H1 (cell line): ENCODE measurements around the gene ALOX12. TPM values are rescaled to one million over a fixed set of nuclear protein-coding genes. Genes with fewer than 3 reads are reported as not detected.

Experiments used
- CTCF ChIA-PET: fragments of 300-600 bp; sonication (Branson Sonifier 250); formaldehyde crosslinking; loops from one replicate; lab custom pipeline; 2021; ENCODE audit not compliant: partially characterized antibody; lab: Charles Lee
- POLR2A ChIA-PET: fragments of 300-600 bp; sonication (Branson Sonifier 250); formaldehyde crosslinking; loops from one replicate; lab custom pipeline; 2021; ENCODE audit warnings: inconsistent platforms; ENCODE audit not compliant: partially characterized antibody; lab: Charles Lee
- DNase-seq, 2 experiments: peaks; one replicate each; pipeline versions ENCODE4 v3.0.0 to v3.0.0-alpha.2; 2010 to 2022; ENCODE audit warnings: low spot score in 2 of 2, low read depth in 1 of 2, mixed read lengths in 1 of 2
- FAIRE-seq: peaks from 2 replicates; lab custom pipeline; 2011; peaks lifted over from hg19 to GRCh38; lab: Jason Lieb, UNC
- H2AFZ ChIP-seq: 2 replicates; pipeline ENCODE4 v1.8.1; 2012; ENCODE audit warnings: low read length, inconsistent platforms
- H2AK5ac ChIP-seq: 2 replicates; pipeline ENCODE4 v1.6.1; 2013; ENCODE audit warnings: low read depth, low read length
- H2BK120ac ChIP-seq: replicated peaks from 2 replicates; pipeline ENCODE3; 2013; ENCODE audit warnings: low read depth, low read length, inconsistent platforms
- H2BK12ac ChIP-seq: 2 replicates; pipeline ENCODE4 v1.6.1; 2013; ENCODE audit warnings: low read depth, low read length
- H2BK15ac ChIP-seq: 2 replicates; pipeline ENCODE4 v1.6.1; 2013; ENCODE audit warnings: low read length
- H2BK20ac ChIP-seq: 2 replicates; pipeline ENCODE4 v1.6.1; 2013; ENCODE audit warnings: low read length
- H2BK5ac ChIP-seq: 2 replicates; pipeline ENCODE4 v1.6.1; 2013; ENCODE audit warnings: low read depth, low read length
- H3K14ac ChIP-seq: 2 replicates; pipeline ENCODE4 v1.6.1; 2013; ENCODE audit warnings: inconsistent platforms; ENCODE audit not compliant: insufficient read length
- H3K18ac ChIP-seq: 2 replicates; pipeline ENCODE4 v1.6.1; 2013; ENCODE audit warnings: low read length; ENCODE audit errors: extremely low read depth
- H3K23ac ChIP-seq: 2 replicates; pipeline ENCODE4 v1.6.1; 2013; ENCODE audit warnings: inconsistent platforms; ENCODE audit not compliant: insufficient read length
- H3K23me2 ChIP-seq: 2 replicates; pipeline ENCODE4 v1.6.1; 2013; ENCODE audit warnings: low read depth, low read length
- H3K27ac ChIP-seq: 2 replicates; pipeline ENCODE4 v1.6.1; 2011; ENCODE audit warnings: low read depth, low read length, inconsistent platforms
- H3K27me3 ChIP-seq, 4 experiments: replicated peaks in 1 of 4; 1 replicate in 1 of 4; 2 replicates in 3 of 4; pipeline versions ENCODE4 v1.6.1 to v1.8.1; 2011 to 2013; ENCODE audit warnings: low read length in 3 of 4, mild to moderate bottlenecking in 3 of 4, inconsistent platforms in 2 of 4, mixed read lengths in 2 of 4, moderate library complexity in 1 of 4; ENCODE audit not compliant: control insufficient read depth in 3 of 4, insufficient read depth in 3 of 4; ENCODE audit errors: extremely low read depth in 1 of 4
- H3K36me3 ChIP-seq, 4 experiments: 2 replicates each; pipeline versions ENCODE4 v1.6.1 to v1.8.1; 2011 to 2013; ENCODE audit warnings: mild to moderate bottlenecking in 4 of 4, low read length in 3 of 4, moderate library complexity in 2 of 4, control low read depth in 1 of 4, inconsistent platforms in 1 of 4; ENCODE audit not compliant: insufficient read depth in 4 of 4, control insufficient read depth in 2 of 4
- H3K4ac ChIP-seq: replicated peaks from 2 replicates; pipeline ENCODE3; 2013; ENCODE audit warnings: low read length, low read depth, mixed read lengths, inconsistent platforms; ENCODE audit not compliant: insufficient read length
- H3K4me1 ChIP-seq, 4 experiments: replicated peaks in 1 of 4; 1 replicate in 1 of 4; 2 replicates in 3 of 4; pipeline versions ENCODE4 v1.6.1 to v1.8.1; 2011 to 2013; ENCODE audit warnings: low read length in 3 of 4, inconsistent platforms in 2 of 4, mixed read lengths in 1 of 4; ENCODE audit not compliant: insufficient read depth in 4 of 4, control insufficient read depth in 3 of 4
- H3K4me2 ChIP-seq, 2 experiments: 2 replicates each; pipeline versions ENCODE4 v1.6.1 to v1.8.1; 2011 to 2013; ENCODE audit warnings: low read depth in 2 of 2, low read length in 2 of 2, control low read depth in 1 of 2, inconsistent platforms in 1 of 2, mild to moderate bottlenecking in 1 of 2; ENCODE audit not compliant: insufficient read depth in 1 of 2
- H3K4me3 ChIP-seq, 4 experiments: fragments of 200-600, 300-600 bp in 1 of 4; sonication (generic), shearing (Covaris generic), sonication (Bioruptor Twin) in 1 of 4; 2 replicates each; pipeline versions ENCODE4 v1.5.1 to v1.8.1; 2011 to 2016; ENCODE audit warnings: low read length in 4 of 4, low read depth in 3 of 4, control low read depth in 2 of 4, inconsistent platforms in 2 of 4, mild to moderate bottlenecking in 2 of 4, mixed read lengths in 1 of 4, moderate library complexity in 1 of 4; ENCODE audit not compliant: insufficient read depth in 2 of 4; ENCODE audit errors: extremely low read depth in 1 of 4
- H3K56ac ChIP-seq: replicated peaks from 2 replicates; pipeline ENCODE3; 2013; ENCODE audit warnings: low read depth, mild to moderate bottlenecking, mixed read lengths, low read length, inconsistent platforms; ENCODE audit not compliant: insufficient read length
- H3K79me1 ChIP-seq: 2 replicates; pipeline ENCODE4 v1.6.1; 2013; ENCODE audit warnings: low read depth, low read length, control low read depth
- H3K79me2 ChIP-seq, 2 experiments: 2 replicates each; pipeline versions ENCODE4 v1.6.1 to v1.8.1; 2012 to 2013; ENCODE audit warnings: low read length in 2 of 2, mild to moderate bottlenecking in 2 of 2, inconsistent platforms in 1 of 2; ENCODE audit not compliant: insufficient read depth in 2 of 2, control insufficient read depth in 1 of 2
- H3K9ac ChIP-seq, 4 experiments: replicated peaks in 1 of 4; 1 replicate in 1 of 4; 2 replicates in 3 of 4; pipeline versions ENCODE4 v1.6.1 to v1.8.1; 2011 to 2013; ENCODE audit warnings: low read depth in 3 of 4, low read length in 3 of 4, control low read depth in 2 of 4, mild to moderate bottlenecking in 2 of 4, moderate library complexity in 2 of 4, inconsistent platforms in 1 of 4; ENCODE audit errors: extremely low read depth in 1 of 4
- H3K9me3 ChIP-seq, 2 experiments: 2 replicates each; pipeline versions ENCODE4 v1.6.1 to v1.8.1; 2012 to 2013; ENCODE audit warnings: mild to moderate bottlenecking in 2 of 2, moderate library complexity in 2 of 2, control low read depth in 1 of 2, inconsistent platforms in 1 of 2, low read depth in 1 of 2, low read length in 1 of 2, mixed read lengths in 1 of 2; ENCODE audit not compliant: insufficient read depth in 2 of 2
- H4K20me1 ChIP-seq, 2 experiments: replicated peaks in 1 of 2; 2 replicates each; pipeline versions ENCODE3 to v1.8.1; 2011 to 2013; ENCODE audit warnings: inconsistent platforms in 2 of 2, low read length in 2 of 2, mild to moderate bottlenecking in 1 of 2; ENCODE audit not compliant: insufficient read depth in 2 of 2, control insufficient read depth in 1 of 2
- H4K5ac ChIP-seq: 2 replicates; pipeline ENCODE4 v1.6.1; 2013; ENCODE audit warnings: low read length, low read depth, mixed read lengths, inconsistent platforms; ENCODE audit not compliant: insufficient read length
- H4K8ac ChIP-seq: 2 replicates; pipeline ENCODE4 v1.8.0; 2013; ENCODE audit warnings: mild to moderate bottlenecking, moderate library complexity, low read length, inconsistent platforms; ENCODE audit not compliant: insufficient read depth; ENCODE audit errors: extremely low read depth
- H4K91ac ChIP-seq: replicated peaks from 2 replicates; pipeline ENCODE3; 2013; ENCODE audit warnings: low read length, mixed read lengths, inconsistent platforms; ENCODE audit not compliant: insufficient read length
- BRCA1 ChIP-seq: IDR thresholded peaks from 2 replicates; pipeline ENCODE4 v1.6.1; 2012; ENCODE audit warnings: low read depth, low read length, improper control_type of control experiment
- CBX5 ChIP-seq: fragments of 300-800, 300-1000 bp; sonication (generic); IDR thresholded peaks from 2 replicates; pipeline ENCODE4 v1.7.1; 2016; ENCODE audit warnings: antibody characterized with exemption, low read length, low read depth
- CBX8 ChIP-seq: fragments of 300-800, 300-1000 bp; sonication (generic); IDR thresholded peaks from 2 replicates; pipeline ENCODE4 v1.7.1; 2016; ENCODE audit warnings: low read depth, low read length, borderline replicate concordance
- GABPA ChIP-seq: IDR thresholded peaks from 2 replicates; pipeline ENCODE4 v1.6.1; 2011; ENCODE audit warnings: mild to moderate bottlenecking, low read length, moderate library complexity, borderline replicate concordance; ENCODE audit not compliant: insufficient read depth
- POLR2A ChIP-seq, 2 experiments: IDR thresholded peaks; 1 replicate in 1 of 2; 2 replicates in 1 of 2; pipeline ENCODE4 v1.6.1; 2011; ENCODE audit warnings: low read depth in 2 of 2, low read length in 2 of 2, mild to moderate bottlenecking in 2 of 2; ENCODE audit errors: control extremely low read depth in 1 of 2
- POU5F1 ChIP-seq: IDR thresholded peaks from 2 replicates; pipeline ENCODE4 v1.6.1; 2011; ENCODE audit warnings: low read depth, mild to moderate bottlenecking, low read length, moderate library complexity
- SUZ12 ChIP-seq: fragments of 200-600 bp; sonication (generic); IDR thresholded peaks from 2 replicates; pipeline ENCODE4 v1.6.1; 2012; ENCODE audit warnings: mild to moderate bottlenecking, inconsistent platforms, low read length, moderate library complexity, mixed read lengths
- TCF12 ChIP-seq: IDR thresholded peaks from 2 replicates; pipeline ENCODE4 v1.6.1; 2011; ENCODE audit warnings: low read depth, mild to moderate bottlenecking, low read length
- TEAD4 ChIP-seq: IDR thresholded peaks from 2 replicates; pipeline ENCODE4 v1.6.1; 2012; ENCODE audit warnings: low read depth, low read length, inconsistent platforms, mixed read lengths
- YY1 ChIP-seq: IDR thresholded peaks from 2 replicates; pipeline ENCODE4 v1.6.1; 2011; ENCODE audit warnings: low read depth, mild to moderate bottlenecking, low read length
- WGBS, 2 experiments: shearing (Covaris generic) in 1 of 2; methylation state at CpG; one replicate each; pipeline versions ENCODE4 v1.1.6 to v1.1.7; 2013 to 2015; ENCODE audit warnings: low lambda C conversion rate in 2 of 2, mixed read lengths in 2 of 2, inconsistent platforms in 1 of 2, low coverage in 1 of 2, missing lambda C conversion rate in 1 of 2; ENCODE audit not compliant: insufficient replicate concordance in 2 of 2, insufficient coverage in 1 of 2, insufficient read length in 1 of 2; ENCODE audit errors: extremely low coverage in 1 of 2, missing lambda C conversion rate in 1 of 2; 5-methylcytosine and 5-hydroxymethylcytosine counted together
- polyA plus RNA-seq, 7 experiments: library from polyadenylated mRNA; depleted of rRNA in 3 of 7; stranded (reverse) in 5 of 7; unstranded in 2 of 7; fragments of >200 nt in 5 of 7; fragments of 200-250 nt in 2 of 7; gene quantifications; 1 replicate in 5 of 7; 2 replicates in 1 of 7; 4 replicates in 1 of 7; pipeline versions ENCODE4 v1.2.1 to v1.2.3, GENCODE V29; 2011 to 2013; ENCODE audit warnings: missing spikeins in 2 of 7, mixed read lengths in 2 of 7
- total RNA-seq: library from RNA; stranded (reverse); fragmentation: NEBNext Ultra II Directional; extraction: Animal tissue kit (Norgen Biotek cat#: 25700); gene quantifications from 2 replicates; pipeline ENCODE4 v1.2.1, GENCODE V29; 2021

The ALOX12 gene
- total and polyA plus RNA-seq, 2 of the 8 experiments (the other 6 are each of a cell fraction or from before 2014, with no cell fraction given): 1.4 to 2.0 TPM

DNA sequence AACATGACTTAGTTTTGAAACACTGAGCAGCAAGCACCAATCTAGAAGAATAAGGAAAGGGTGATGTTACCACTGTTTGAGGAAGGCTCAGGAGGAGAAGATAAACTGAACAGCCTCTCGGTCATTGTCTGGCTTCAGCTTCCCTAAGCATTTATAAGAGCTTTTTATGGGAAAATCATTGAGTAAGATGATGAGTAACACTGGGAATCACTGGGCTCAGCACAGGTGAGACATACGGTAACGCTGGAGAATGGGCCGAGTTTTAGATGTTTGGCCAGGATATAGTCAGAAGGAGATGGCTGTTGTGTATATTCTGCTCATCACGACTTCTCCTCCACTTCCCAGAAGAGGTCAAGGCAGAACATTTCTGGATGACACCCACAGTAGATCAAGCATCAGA, 42.2 kb upstream of the ALOX12 start:
- Histone ChIP-seq H4K5ac (no peak overlapping the region), H3K79me1 (no peaks in the 10 kb centered on the region), H4K8ac (no peak overlapping the region), H3K23me2 (no peaks in the 10 kb centered on the region), H3K4me1 (no peaks in the 10 kb centered on the region), H2AFZ (no peak overlapping the region), H2BK15ac (no peak overlapping the region), H3K36me3 (no peaks in the 10 kb centered on the region), H4K20me1 (no peaks in the 10 kb centered on the region), H3K23ac (no peak overlapping the region), H3K9me3 (peaks cover 0 to 2% of the 10 kb centered on the region in 2 experiments; a peak in 1 of 4 replicates), H2BK120ac (no peak overlapping the region), H3K4me3 (no peak overlapping the region), H3K4me2 (no peak overlapping the region), H2BK5ac (no peak overlapping the region), H3K9ac (no peak overlapping the region), H3K4ac (no peak overlapping the region), H4K91ac (no peak overlapping the region), H3K14ac (no peak overlapping the region), H3K56ac (no peak overlapping the region), H2BK20ac (no peak overlapping the region), H2AK5ac (no peak overlapping the region), H3K27ac (no peak overlapping the region), H3K27me3 (no peaks in the 10 kb centered on the region; a peak in 1 of 7 replicates), H2BK12ac (no peak overlapping the region), H3K18ac (no peak overlapping the region), H3K79me2 (no peaks in the 10 kb centered on the region)
- FAIRE-seq (no peak), DNase-seq (no peak)
- ChIA-PET CTCF (no interaction called here), POLR2A (no interaction called here)
- no peak for TF ChIP-seq GABPA
- no peak for TF ChIP-seq CBX5
- no peak for TF ChIP-seq BRCA1
- TF ChIP-seq CBX8: no peak
- no peak for TF ChIP-seq TEAD4
- TF ChIP-seq POU5F1: no peak
- no peak for TF ChIP-seq SUZ12
- no peak for TF ChIP-seq POLR2A (IDR thresholded peaks at IDR 0.05; ENCODE audit: control extremely low read depth in 1 of 2, low read depth in 2 of 2, low read length in 2 of 2)
- TF ChIP-seq YY1: no peak
- no peak for TF ChIP-seq TCF12
- 82% methylated on average over 5 of the region's 5 CpGs; no CpG with 5 or more reads in 1 of the 2 experiments for whole genome bisulfite sequencing, 2 experiments
